ENCODE measurements around the gene IL24.
"Not testable (repeated sequence)": the region's sequence is repeated elsewhere in the genome, so short reads cannot be mapped to it uniquely, and the experiment has no call there.

Gene IL24, protein sequence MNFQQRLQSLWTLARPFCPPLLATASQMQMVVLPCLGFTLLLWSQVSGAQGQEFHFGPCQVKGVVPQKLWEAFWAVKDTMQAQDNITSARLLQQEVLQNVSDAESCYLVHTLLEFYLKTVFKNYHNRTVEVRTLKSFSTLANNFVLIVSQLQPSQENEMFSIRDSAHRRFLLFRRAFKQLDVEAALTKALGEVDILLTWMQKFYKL

GRCh38 chr1:206897175-206897574 is at the start of gene IL24:
Gene IL24 (plus strand): TSS chr1:206897443. CDS start chr1:206897833, 390 bp downstream.
- DNase-seq = no peak

DNA sequence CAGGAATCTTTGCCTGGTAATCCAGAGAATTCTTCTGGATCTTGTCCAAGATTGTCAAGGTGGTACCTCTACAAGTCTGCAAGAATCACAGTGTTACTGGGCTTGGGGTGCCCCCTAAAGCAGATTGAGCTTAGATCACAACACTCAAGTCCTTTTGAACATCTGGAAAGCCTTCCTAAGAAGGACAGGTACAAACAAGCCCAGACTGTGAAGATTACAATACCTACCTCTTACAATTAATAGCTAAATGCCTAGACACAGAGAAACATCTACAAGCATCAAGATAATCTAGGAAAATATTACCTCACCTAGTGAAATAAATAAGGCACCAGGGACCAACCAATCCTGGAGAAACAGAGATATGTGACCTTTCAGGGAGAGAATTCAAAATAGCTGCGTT is 49.3 kb upstream of the IL24 start:
- no peak for DNase-seq

- no peak for DNase-seq
These were observed 46.8 kb upstream of the IL24 start for GRCh38 chr1:206850401-206850800.

- no peak for DNase-seq
These were observed 45.8 kb upstream of the IL24 start for GRCh38 chr1:206851341-206852010.

- DNase-seq = not testable (repeated sequence)
These were observed 44.6 kb upstream of the IL24 start for GRCh38 chr1:206852662-206853061.

DNA sequence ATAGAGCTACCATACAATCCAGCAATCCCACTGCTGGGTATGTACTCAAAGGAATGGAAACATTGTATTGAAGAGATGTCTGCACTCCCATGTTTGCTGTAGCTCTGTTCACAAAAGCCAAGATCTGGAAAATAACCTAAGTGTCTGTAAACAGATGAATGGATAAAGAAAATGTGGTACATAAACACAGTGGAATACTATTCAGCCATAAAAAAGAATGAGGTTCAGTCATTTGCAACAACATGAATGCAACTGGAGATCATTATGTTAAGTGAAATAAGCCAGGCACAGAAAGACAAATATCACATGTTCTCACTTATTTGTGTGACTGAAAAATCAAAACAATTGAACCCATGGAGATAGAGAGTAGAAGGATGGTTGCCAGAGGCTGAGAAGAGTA is 43.5 kb upstream of the IL24 start:
- not testable (repeated sequence) for DNase-seq

DNA sequence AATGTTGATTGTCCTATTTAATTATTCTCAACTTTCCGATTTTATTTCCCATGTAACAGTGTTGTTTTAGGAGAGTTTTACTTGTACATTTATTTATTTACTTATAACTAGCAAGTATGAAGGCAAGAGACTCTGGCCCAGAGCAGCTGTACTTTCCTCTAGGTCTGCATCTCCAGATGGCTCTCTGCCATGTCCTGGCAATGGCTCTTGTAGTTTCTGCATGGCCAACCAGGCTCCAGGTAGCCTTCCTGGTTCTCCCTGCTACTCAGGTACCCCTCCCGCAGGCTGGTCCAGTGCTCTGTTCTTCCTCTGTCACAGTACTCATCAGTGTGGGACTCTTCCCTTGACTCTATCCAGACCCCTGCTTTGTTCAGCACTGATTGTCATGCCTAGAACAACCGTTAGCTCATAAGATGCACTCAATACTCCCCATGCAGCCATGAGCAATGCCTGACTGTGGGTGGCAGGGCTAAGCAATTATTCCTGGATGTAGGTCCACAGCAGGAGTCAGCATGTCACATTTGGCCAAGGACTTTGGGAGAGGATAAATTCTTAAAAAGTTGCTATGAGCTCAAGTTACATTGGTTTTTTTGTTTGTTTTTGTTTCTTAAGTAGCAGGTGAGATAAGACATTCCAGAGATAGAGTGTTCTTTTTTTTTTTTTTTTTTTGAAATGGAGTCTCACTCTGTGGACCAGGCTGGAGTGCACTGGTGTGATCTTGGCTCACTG is 42.7 kb upstream of the IL24 start:
- DNase-seq = no peak

DNA sequence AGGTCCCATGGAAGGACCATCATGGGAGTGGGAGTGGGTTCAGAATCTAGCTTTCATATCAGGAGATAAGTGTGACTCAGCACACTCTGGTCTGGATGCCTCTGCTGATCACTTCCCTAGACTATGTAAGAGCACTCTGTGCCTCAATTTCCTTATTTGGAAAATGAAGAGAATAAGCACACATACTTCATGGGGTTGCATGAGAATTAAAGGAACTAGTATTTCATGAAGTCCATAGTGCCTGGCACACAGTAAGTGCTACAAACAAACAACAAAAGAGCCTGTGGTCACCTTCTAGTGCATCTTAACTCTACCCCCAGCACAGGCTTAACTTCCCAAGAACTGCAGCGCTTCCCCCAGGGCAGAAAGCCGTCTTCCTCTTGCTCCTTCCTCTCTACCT is 41.4 kb upstream of the IL24 start:
- no peak for DNase-seq

GRCh38 chr1:206856674-206857464 is 40.4 kb upstream of the IL24 start:
- DNase-seq = no peak

DNA sequence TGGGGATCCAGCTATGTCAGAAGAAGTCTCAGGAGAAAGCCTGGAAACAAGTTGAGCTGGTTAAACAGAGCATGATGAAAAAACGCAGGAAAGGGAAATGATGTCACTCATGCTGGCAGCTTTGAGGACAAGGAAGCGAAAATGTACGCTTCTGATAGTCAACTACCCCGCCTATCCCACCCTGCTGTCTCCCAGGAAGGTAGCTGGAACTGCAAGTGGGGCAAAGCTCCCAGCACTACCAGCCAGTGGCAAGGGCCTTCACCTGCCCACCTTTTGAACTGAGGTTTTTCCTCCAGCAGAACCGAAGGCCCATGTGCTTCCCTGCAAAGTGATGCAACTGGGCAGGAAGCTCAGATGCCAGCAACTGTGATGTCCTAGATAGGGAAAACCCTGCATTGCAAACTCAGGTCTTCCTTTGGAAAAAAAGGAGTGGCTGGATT is 38.1 kb upstream of the IL24 start:
- DNase-seq = no peak

DNA sequence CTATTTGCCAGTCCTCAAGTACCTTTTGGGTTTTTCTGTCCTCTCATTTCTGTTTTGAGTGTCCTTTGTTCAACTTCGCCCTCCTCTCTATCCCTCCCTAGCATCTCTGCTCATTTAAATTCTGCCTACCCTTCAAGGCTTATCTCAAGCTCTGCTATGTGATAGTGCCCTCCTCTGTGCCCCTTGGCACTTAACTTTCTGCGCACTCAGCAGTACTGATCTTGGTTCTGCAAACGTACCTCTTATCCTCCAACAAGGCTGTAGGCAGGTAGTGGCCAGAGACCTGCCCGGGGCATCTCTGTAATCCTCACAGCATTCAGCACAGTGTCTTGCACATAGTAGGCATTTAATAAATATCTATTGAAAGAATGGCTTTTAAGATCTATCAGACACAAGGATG is 37.1 kb upstream of the IL24 start:
- no peak for DNase-seq

DNA sequence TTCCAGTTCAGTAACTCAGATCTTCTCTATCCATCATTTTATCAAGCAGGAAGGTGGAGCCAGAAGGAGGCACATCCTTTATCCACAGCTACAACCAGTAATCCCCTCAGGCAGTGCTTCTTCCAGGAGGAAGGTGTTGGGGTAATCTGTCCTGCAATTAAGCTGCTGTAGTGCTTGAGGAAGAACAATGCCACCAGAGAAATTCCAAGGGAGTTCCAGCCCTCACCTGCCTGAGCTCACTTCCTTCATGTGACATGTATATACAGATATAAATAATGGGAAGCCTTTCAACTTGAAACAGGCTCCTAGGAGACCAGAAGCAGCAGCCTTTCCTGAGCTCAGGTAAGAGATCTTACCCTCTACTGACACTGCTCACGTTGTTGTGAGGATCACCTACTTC is 34.0 kb upstream of the IL24 start:
- DNase-seq = no peak

DNA sequence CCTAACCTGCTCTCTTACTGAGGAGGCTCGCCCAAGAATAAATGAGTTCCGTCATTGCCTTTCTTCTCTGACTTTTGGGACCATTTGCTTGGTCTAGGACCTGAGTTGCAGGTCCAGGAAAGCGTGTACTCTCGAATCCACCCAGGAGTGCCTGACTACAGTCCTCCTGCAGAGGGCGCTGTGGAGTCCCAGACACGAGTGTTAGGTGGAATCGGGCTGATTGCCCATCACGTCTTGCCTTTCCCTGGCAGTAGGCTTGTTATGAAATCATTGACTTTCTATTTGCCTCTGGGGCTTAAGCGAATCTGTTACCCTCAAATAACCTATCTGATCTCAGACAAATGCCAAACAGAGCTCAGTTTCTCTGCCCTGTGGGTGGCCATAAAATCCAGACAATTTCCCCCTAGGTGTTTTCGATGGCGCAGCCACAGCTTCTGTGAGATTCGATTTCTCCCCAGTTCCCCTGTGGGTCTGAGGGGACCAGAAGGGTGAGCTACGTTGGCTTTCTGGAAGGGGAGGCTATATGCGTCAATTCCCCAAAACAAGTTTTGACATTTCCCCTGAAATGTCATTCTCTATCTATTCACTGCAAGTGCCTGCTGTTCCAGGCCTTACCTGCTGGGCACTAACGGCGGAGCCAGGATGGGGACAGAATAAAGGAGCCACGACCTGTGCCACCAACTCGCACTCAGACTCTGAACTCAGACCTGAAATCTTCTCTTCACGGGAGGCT is 32.1 kb upstream of the IL24 start, which contains the start of gene IL20:
TSS of gene IL20 (plus strand) at position 685 of the 733 bp plus-strand sequence. CDS start 230 bp downstream, outside the sequence.
- no peak for DNase-seq

DNA sequence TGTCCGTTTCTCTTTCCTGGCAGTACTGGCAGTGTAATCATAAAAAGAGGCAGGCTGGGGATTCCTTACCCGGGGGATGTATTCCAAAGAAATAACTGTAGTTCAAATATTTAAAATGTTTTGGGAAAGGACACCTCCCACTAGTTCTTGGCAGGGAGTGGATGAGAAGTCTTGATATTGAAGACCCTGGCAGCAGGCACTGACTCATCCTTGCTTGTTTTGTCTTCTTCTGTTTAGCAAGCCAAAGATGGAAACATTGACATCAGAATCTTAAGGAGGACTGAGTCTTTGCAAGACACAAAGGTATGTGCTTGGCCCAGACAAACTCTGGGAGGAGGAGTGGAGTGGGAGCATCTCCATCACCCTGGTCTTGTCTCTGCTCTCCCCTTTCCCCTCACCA is 31.2 kb upstream of the IL24 start:
- no peak for DNase-seq

GRCh38 chr1:206867239-206867638 is 30.0 kb upstream of the IL24 start:
- no peak for DNase-seq

GRCh38 chr1:206867716-206868115 is 29.5 kb upstream of the IL24 start:
- DNase-seq = no peak

- no peak for DNase-seq
These were observed 29.0 kb upstream of the IL24 start for GRCh38 chr1:206868264-206868663.

DNA sequence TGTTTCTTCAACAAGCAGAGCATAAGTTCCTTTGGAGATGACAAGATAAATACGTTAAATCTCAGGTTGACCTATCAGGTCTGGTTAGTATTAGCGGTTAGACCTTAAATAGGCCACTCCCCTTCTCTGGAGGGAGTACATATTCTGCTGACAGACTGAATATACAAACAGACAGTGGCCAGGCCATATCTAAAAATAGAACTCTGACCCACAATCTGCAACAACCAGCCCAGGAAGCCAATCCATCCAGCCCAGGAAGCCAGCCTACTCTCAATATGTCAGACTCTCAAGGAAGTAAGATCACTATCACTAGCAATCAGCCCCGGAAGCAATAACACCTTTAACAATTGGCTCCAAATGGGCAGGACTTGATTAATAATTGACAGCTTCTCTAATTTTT is 25.1 kb upstream of the IL24 start:
- no peak for DNase-seq

DNA sequence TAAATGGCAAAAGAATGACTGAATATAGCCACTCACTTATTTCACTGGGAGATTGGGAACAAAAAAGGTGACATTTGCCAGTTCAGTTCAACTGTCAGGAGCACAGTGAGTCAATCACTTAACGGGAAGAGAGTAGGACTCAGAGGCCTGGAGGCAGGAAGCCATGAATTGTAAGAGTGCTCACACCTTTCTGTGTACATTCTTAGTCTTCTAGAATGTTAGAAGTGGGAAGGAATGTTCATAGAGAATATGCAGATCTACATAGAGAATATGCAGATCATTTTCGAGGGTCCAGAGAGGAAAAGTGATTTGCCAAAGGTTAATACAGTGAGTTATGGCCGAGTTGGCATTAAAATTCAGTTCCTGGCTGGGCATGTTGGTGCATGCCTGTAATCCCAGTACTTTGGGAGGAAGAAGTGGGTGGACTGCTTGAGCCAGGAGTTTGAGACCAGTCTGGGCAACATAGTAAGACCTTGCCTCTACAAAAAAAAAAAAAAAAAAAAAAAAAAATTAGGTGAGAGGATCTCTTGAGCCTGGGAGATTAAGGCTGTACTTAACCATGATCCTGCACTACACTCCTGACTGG is 23.5 kb upstream of the IL24 start:
- DNase-seq = no peak

DNA sequence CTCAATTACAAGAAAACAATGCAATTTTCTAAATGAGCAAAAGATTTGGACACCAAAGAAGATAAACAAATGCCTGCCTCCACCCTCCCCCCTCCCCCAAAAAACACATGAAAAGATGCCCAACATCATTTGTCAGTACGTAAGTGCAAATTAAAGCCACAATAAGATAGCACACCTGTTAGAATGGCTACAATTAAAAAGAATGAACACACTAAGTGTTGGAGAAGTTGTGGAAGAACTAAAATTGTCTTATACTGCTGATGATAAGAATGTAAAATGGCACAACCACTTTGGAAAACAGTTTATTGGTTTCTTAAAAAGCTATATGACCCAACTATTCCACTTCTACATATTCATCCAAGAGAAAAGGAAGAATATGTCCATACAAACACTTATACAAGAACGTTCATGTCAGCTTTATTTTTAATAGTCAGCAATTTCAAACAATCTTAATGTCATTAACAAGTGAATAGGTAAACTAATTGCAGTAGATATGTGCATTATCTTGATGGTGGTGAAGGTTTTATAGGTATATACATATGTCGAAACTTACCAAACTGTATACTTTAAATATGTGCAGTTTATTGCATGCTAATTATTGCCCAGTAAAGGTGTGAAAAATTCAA is 21.4 kb upstream of the IL24 start:
- no peak for DNase-seq

GRCh38 chr1:206878456-206878855 is 18.8 kb upstream of the IL24 start:
- no peak for DNase-seq

- DNase-seq = no peak
These were observed 16.9 kb upstream of the IL24 start for GRCh38 chr1:206880314-206880713.
